MM.1S (cell line): ENCODE results near the gene NRP2.

ENCODE experiments used
- CTCF ChIP-seq: fragments of 300-600 bp; sonication (generic); IDR thresholded peaks from 2 replicates; pipeline ENCODE4 v1.5.1; 2016; ENCODE audit warnings: antibody characterized with exemption, low read length, mixed read lengths
- EZH2 ChIP-seq: fragments of 300-600 bp; sonication (generic); optimal IDR thresholded peaks from 2 replicates; pipeline ENCODE3; 2017; ENCODE audit warnings: low read depth, mild to moderate bottlenecking, antibody characterized with exemption, low read length, mixed read lengths
- EZH2phosphoT487 ChIP-seq: fragments of 300-600 bp; sonication (generic); IDR thresholded peaks from 2 replicates; pipeline ENCODE4 v1.6.1; 2018; ENCODE audit warnings: antibody characterized with exemption, low read length

GRCh38 chr2:205773989-205774388, 91.7 kb downstream of the NRP2 start:
- TF ChIP-seq EZH2 (no peak), CTCF (no peak), EZH2phosphoT487 (no peak)
